Measurements from ENCODE around the gene SERPINA5. TPM values are rescaled to one million over a fixed set of nuclear protein-coding genes. Genes with fewer than 3 reads are reported as not detected.

The SERPINA5 gene
- total RNA-seq, 1 donor from 2014 or later: not detected

DNA sequence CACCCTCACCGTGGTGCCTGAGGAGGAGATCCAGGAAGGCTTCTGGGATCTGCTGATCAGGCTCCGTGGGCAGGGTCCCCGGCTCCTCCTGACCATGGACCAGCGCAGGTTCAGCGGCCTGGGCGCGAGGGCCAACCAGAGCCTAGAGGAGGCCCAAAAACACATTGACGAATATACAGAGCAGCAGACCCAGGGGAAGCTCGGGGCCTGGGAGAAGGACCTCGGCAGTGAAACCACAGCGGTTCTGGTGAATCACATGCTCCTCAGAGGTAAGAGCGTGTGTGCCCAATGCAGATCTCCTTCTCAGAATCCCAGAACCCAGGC is 60.4 kb downstream of the SERPINA5 start:
- Mint-ChIP-seq H3K27me3 (no peaks in the 10 kb centered on the region), H3K4me1 (no peaks in the 10 kb centered on the region), H3K9me3 (no peaks in the 10 kb centered on the region), H3K36me3 (ENCODE audit: low read depth) (no peaks in the 10 kb centered on the region), H3K27ac (no peak overlapping the region), H3K4me3 (no peak overlapping the region)
- ATAC-seq (ENCODE audit: low read depth) (no peak), DNase-seq (no peak)
- intact Hi-C loops (cut with micrococcal nuclease): no loop called here
- POLR2A ChIA-PET: no interaction called here
- CTCF ChIA-PET: no interaction called here
- TF ChIP-seq, protein P1, sequence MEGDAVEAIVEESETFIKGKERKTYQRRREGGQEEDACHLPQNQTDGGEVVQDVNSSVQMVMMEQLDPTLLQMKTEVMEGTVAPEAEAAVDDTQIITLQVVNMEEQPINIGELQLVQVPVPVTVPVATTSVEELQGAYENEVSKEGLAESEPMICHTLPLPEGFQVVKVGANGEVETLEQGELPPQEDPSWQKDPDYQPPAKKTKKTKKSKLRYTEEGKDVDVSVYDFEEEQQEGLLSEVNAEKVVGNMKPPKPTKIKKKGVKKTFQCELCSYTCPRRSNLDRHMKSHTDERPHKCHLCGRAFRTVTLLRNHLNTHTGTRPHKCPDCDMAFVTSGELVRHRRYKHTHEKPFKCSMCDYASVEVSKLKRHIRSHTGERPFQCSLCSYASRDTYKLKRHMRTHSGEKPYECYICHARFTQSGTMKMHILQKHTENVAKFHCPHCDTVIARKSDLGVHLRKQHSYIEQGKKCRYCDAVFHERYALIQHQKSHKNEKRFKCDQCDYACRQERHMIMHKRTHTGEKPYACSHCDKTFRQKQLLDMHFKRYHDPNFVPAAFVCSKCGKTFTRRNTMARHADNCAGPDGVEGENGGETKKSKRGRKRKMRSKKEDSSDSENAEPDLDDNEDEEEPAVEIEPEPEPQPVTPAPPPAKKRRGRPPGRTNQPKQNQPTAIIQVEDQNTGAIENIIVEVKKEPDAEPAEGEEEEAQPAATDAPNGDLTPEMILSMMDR (IDR thresholded peaks at IDR 0.05): no peak

Other genes with a start within 250 kb of the SERPINA5 start
- not detected in 2 replicates for gene SERPINA2, start 214.7 kb upstream of the SERPINA5 start, total RNA-seq
- 0.31 TPM in 1 of 2 replicates, not detected in the other for gene SERPINA1, start 192.8 kb upstream of the SERPINA5 start, total RNA-seq
- gene SERPINA11, start 128.6 kb upstream of the SERPINA5 start, total RNA-seq: not detected in 2 replicates
- gene SERPINA9, start 105.2 kb upstream of the SERPINA5 start, total RNA-seq: 0.24 and 0.40 TPM in 2 replicates
- not detected in 2 replicates for gene SERPINA12, start 72.0 kb upstream of the SERPINA5 start, total RNA-seq
- gene SERPINA4, start 20.0 kb upstream of the SERPINA5 start, total RNA-seq: not detected in 2 replicates
- gene SERPINA3, start 31.0 kb downstream of the SERPINA5 start, total RNA-seq: not detected in 2 replicates
- not detected in 2 replicates for gene GSC, start 188.7 kb downstream of the SERPINA5 start, total RNA-seq

All from activated B cell treated with CpG ODN at 0.5 μM for 24 hours (primary cell).